HG03025 (cell line): Measurements from ENCODE around the gene COX19.
A peak's percentile ranks its signal among the peaks of the same experiment; 100 is the strongest.
"Not testable (repeated sequence)": the region's sequence is repeated elsewhere in the genome, so short reads cannot be mapped to it uniquely, and the experiment has no call there.

Experiments
- ATAC-seq: cut with Tn5 transposase; IDR thresholded peaks from one replicate; pipeline ENCODE4 v1.9.1; 2021; ENCODE audit warnings: mild to moderate bottlenecking, moderate library complexity; ENCODE audit not compliant: unreplicated experiment, low FRiP score

The COX19 gene

GRCh38 chr7:963236-964078 lies 11.9 kb downstream of the COX19 start:
- ATAC-seq: no peak

GRCh38 chr7:962401-963081 lies 12.8 kb downstream of the COX19 start:
- ATAC-seq: no peak

GRCh38 chr7:961546-962400 lies 13.6 kb downstream of the COX19 start:
- no peak for ATAC-seq

GRCh38 chr7:960972-961371 lies 14.4 kb downstream of the COX19 start:
- not testable (repeated sequence) for ATAC-seq

GRCh38 chr7:960269-960871 lies 15.0 kb downstream of the COX19 start:
- ATAC-seq: no peak

GRCh38 chr7:959740-960139 lies 15.6 kb downstream of the COX19 start:
- ATAC-seq: not testable (repeated sequence)

GRCh38 chr7:959271-959670 lies 16.1 kb downstream of the COX19 start:
- ATAC-seq: no peak

GRCh38 chr7:958221-959200 lies 16.8 kb downstream of the COX19 start:
- ATAC-seq: no peak

- ATAC-seq: no peak
Observed at GRCh38 chr7:957418-958220, 17.7 kb downstream of the COX19 start.

GRCh38 chr7:956031-956430 lies 19.3 kb downstream of the COX19 start:
- ATAC-seq: no peak

GRCh38 chr7:954330-955238 lies 20.8 kb downstream of the COX19 start, which contains the start of gene ADAP1:
TSS of gene ADAP1 (minus strand) at chr7:954680. CDS start at chr7:954477, 203 bp downstream.
- ATAC-seq: peak; percentile 29

GRCh38 chr7:953547-954327 lies 21.6 kb downstream of the COX19 start:
- ATAC-seq: peak; percentile 43

GRCh38 chr7:952548-953441 lies 22.6 kb downstream of the COX19 start:
- no peak for ATAC-seq

GRCh38 chr7:951881-952547 lies 23.3 kb downstream of the COX19 start:
- ATAC-seq: no peak
